ENCODE data around the gene NEDD4L.

Gene NEDD4L

GRCh38 chr18:58181988-58182387, 138.0 kb downstream of the NEDD4L start:
- no peak for DNase-seq (ENCODE audit: low spot score)

GRCh38 chr18:58183226-58183625, 139.2 kb downstream of the NEDD4L start:
- no peak for DNase-seq (ENCODE audit: low spot score)

DNA sequence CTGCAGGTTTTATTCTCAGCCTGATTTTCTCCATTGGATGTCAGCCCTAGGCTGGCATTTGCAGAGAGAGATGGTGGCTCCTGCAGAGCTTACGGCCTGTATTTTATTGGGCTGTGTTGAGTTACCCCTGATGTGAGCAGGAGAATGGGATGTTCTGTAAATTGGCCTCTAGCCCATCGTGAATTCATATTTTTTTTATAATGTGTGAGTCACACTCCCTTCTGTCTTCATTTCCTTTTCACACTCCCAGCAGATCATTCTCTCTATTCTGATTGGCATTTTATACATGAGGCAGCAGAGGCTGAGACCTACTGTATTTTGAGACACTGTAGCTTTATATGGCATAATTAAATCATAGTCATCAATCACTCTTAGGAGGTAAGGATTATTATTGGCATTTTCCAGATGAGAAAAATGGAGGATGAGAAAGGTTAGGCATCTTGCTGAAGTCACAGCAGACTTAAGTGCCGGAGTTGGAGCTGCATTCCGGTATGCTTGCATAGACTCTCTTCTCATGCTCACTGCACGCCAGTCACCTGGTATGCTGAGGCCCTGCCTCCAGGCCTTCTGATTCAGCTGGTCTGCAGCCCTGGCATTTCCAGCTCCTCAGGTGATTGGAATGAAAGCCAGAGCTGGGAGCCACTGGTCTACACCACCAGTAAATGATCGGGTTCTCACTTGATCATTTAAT, 142.4 kb downstream of the NEDD4L start:
- no peak for DNase-seq (ENCODE audit: low spot score)

DNA sequence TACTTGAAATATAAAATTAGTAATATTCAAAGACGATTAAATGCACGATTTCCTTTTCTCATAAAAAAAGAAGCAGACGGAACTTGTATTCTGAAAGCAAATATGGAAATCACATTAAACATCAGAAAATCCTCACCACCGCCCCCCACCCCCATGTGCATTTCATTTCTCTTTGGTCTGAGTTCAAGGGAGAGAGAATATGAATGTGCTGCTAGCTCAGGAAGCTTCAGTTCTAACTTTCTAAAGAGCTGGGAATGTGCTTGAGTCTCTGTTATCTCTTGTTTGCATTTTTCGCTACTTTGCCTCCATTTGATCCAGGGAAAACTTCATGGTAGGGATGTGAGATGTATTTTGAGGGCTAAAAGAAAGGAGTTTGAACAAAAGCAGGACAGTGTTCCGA, 143.6 kb downstream of the NEDD4L start:
- DNase-seq (ENCODE audit: low spot score) = no peak

- DNase-seq (ENCODE audit: low spot score) = no peak
Observed at GRCh38 chr18:58188996-58189395, 145.0 kb downstream of the NEDD4L start.

- no peak for DNase-seq (ENCODE audit: low spot score)
Observed at GRCh38 chr18:58190842-58191530, 147.0 kb downstream of the NEDD4L start.

DNA sequence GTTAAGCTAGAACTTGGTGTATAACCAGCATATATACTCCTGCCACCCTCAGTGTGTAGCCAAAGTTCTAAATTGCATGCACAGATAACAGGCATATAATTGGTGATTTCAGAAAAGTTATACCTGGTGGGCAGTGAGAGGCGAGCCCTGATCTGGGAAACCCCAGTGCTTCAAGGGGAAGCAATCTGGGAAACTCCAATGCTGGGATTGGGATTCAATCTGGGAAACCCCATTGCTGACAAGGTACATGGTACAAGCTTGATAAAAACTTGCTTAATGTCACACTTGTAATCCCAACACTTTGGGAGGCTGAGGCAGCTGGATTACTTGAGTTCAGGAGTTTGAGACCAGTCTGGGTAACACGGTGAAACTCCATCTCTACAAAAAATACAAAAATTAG, 147.6 kb downstream of the NEDD4L start:
- no peak for DNase-seq (ENCODE audit: low spot score)

- no peak for DNase-seq (ENCODE audit: low spot score)
Observed at GRCh38 chr18:58192519-58192918, 148.5 kb downstream of the NEDD4L start.

DNA sequence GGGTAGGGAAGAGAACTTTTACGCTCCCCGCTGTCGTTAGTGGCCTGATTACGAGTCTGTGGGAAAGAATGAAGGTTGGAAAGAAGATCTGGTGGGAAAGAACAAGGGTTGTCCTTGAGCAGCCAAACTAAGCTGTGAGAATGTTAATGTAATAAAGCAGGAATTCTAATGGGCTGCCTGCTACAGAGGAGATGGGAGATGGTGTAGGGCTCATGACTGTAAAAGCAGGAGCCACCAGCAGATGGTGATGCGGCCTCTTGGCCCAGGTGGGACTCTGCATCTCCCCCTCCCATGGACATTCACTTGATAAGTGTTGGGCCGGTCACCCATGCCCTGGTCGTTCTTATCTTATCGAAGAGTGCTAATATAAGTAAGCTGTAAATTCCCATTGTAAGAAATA, 150.0 kb downstream of the NEDD4L start:
- no peak for DNase-seq (ENCODE audit: low spot score)

- DNase-seq (ENCODE audit: low spot score) = peak; percentile 24
Observed at GRCh38 chr18:58195278-58195765, 151.3 kb downstream of the NEDD4L start.

DNA sequence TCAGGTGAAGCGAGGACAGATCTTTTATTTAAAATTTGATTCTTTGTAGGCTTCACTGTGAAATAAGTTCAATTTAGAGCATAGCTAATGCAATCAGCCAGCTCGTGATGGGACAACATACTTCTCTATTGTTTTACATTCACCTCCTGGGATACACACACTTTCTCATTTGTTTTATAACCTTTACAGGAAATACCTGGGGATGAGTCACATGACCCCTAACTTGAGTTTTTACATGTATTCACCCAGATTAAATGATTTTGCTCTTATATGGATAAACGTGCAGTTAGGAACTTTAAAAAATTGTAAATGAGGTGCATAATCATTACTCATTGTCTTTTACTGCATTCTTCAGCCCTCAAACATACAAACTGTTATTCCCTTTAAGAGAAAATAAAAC, 152.1 kb downstream of the NEDD4L start:
- DNase-seq (ENCODE audit: low spot score) = no peak

DNA sequence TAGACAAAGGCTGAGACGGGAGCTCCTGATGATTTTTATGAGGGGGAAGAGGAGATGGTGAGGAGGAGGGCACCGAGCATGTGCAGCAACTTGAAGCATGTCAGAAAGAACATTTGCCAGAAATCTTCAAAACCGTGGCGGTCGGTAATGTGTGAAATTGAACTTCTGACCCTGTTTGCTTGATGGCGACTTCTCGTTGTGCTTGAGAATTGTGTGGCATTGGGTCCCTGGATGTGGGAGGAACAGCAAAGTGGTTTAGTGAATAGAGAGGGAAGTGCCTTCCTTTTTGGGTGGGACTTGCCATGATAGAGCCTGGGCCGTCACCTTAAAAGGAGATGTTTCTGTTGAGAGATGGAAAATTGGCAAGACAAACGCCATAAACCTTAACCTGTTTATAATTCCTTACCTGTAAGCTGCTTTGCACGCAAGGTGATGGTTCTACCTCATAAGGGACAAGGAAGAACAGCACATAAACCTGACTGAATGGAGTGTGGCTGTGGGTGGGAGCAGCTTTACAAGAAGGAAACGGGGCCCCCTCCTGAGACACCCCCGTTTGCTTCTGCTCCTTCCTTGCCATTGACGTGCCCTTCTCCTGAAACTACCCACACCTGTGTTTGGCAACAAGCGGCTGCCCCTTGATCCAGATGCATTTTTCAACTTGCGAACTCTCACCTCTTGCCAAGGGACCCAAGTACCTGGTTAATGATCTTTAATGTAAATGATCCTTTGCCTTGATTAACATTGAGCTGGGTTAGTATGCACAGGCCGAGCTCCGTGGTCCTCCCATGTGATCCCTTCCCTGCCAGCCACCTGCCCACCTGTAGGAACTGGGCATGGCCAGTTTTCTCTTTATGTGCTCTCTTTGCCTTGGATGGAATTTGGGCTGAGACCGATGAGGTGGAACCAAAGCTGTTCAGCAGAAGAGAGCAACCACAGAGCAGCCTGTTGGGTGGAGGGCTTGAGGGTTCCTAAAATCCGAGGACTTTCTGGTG, 153.2 kb downstream of the NEDD4L start:
- DNase-seq (ENCODE audit: low spot score) = no peak

GRCh38 chr18:58201268-58201667, 157.2 kb downstream of the NEDD4L start:
- DNase-seq (ENCODE audit: low spot score) = no peak

DNA sequence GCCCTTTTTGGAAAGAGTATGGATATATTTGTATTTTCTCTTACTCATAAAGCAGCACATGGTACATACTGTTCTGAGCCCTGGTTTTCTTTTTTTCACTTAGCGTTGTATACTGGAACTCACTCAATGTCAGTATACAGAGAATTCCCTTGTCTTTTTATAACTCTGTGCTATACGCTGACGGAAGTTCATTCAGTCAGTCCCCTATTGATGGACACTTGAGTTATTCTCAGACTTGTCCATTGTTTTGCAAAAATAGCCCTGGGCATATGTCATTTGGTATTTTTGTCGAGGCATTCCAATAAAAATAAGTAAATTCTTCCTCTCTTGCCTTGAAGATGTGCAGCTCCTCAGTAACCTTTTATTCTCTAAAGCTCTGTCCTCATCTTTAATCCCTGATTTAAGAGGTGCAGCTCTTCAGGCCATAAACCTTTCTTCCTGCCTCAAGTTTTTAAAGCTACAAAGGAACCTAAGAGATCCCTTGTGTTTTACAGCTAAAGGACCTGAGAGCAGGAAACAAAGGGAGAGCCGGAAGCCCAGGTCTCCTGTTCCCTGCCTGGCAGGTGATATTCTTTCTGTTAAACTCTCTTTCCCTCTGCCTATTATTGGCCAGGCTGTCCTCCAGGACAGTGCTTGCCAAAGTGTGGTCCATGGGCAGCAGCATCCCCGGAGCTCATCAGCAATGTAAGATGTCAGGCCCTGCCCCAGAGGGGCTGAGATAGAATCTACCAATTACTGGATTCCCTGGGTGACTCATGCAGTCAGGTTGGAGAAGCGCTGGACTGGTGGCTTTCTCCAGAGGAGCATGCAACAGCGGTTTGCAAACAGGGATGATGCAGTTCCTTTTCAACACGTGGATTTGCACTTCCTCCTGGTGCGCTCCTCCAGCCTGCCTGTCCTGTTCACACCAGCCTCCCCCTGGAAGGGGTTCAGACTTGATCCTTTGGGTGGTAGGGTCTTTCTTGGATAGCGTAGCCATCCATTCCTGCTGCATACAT, 158.0 kb downstream of the NEDD4L start:
- DNase-seq (ENCODE audit: low spot score) = no peak

DNA sequence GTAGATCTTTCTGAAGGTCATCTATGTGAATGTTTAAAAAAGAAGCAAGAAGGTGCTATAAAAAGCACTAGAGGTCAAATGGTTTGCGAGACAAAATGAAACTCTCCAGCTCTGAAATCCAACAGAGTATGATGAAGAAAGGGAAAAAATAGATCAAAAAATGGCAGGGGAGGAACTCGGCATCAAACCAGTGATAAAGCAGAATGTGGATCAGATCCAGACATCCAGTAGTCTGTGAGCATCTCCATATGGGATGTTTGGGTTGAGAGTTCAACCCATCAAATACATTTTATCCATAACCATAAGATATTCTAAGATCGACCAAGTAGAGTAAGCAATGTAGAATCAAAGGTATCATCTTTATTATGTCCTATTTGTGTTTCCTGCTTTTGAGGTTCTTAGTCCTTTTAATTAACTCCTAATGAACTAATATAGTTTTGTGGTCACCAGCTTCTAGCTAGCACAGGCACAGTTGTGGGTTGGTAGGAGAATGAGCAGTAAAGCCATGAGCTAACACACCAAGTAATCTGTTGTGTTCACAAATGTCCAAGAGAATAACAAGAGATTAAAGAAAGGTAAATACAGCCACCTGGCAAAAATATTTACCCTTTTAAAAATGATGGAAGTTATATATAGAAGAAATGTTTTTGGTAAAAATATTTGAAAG, 160.9 kb downstream of the NEDD4L start:
- DNase-seq (ENCODE audit: low spot score) = no peak

DNA sequence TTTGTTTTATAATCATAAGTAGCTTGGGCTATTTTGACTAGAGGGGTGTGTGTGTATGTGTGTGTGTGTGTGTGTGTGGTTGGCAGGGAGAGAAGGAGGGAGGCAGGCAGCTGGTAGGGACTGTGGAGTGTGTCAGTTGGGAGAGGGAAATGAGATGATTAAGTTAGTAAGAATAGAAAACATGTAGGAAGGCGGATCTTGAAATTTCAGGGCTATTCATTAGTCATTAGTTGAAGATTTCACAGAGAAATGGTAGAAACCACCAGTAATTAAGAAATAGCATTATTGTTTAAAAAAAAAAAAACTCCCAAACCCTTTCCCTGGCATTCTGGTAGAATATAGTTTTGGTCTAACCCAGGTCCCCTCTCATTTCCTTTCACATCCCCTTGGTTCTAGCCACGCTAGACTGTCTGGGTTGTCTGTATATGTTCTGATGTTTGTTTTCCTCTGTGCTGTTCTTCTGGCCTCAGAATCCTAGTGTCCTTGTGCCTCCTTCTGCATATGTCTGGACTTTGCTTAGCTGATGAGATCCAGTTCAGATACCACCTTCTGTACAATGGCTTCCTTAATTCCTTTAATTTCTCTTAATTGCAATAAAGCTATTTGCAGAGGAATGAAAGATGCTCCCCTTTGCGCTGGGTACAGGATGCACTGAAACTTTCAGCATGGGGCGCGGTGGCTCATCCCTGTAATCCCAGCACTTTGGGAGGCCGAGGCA, 161.6 kb downstream of the NEDD4L start:
- no peak for DNase-seq (ENCODE audit: low spot score)

DNA sequence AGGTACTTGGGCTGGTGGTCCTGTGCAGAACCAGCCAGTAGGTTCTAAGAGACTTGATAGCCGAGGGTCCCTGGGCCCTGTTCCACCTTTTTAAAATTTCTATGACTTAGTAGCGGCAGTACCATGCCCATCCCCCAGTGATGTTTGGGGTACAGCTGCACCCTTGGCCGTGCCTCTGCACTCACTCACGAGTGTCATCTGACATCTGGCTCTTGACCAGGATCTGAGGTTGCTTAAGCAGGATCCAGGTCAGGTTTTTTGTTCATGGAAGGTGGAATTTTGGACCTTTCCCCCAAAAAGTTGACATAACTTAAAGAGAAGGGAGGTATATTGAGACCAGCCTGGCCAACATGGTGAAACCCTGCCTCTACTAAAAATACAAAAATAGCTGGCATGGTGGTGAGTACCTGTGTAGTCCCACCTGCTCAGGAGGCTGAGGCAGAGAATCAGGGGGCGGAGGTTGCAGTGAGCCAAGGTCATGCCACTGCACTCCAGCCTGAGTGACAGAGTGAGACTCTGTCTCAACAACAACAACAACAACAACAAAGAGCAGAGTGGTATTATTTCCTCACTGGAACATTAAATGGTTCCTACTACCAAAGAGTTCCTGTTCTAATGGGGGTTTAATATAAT, 163.6 kb downstream of the NEDD4L start:
- DNase-seq (ENCODE audit: low spot score) = no peak

DNA sequence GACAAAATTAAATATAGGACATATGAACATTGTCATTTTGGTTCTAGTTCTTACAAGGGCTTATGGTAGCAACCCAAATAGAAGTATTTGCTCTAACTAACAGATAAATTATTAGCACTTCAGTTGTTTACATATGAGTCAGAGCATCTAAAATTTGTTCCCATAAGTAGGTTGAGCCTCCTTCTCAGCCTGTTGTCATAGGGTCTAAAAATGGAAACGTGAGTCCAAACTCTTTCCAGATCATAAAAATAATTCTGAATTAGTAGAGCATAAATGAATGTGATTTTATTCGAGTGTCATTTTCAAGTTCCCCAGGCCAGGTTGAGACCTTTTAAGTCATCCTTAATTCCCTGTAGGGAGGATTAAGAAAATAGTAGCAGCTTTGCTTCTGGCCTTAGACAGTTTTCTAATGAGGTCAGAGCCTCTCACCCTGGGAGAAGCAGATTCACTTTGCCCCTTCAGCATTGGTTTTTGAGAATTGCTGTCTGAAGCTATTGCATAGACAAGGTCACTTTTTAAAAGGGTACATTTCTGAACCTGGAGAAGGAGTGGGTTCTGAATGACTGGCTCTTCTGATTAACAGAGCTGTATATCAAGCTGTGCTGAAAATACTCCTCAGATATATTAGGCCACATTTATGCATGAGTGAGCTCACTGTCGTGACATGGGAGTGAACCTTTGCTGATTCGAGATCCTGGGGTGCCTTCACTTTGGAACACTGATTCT, 164.3 kb downstream of the NEDD4L start:
- DNase-seq (ENCODE audit: low spot score) = no peak

DNA sequence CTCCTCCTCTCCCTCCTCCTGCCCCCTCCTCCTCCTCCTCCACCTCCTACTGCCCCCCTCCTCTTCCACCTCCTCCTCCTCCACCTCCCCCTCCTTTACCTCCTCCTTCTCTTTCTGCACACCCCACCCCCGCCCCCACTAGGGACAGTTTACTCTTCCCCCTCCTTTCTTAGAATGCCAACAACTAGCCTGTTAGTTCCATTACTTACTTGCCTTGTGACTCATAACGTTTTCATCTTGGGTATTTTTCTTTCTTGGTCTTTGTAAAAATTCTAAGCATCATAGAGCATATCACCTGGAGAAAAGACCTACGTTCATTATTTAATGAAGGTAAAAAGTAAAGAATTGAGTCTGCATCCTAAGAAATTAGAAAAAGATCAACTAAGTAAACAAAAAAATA, 165.3 kb downstream of the NEDD4L start:
- DNase-seq (ENCODE audit: low spot score) = no peak
